ENCODE measurements around the gene PLS1. TPM values are rescaled to one million over a fixed set of nuclear protein-coding genes. Genes with fewer than 3 reads are reported as not detected.

The PLS1 gene
- polyA plus RNA-seq, 1 of the 3 experiments (the other 2 are of a cell fraction), result 2.9 TPM

DNA sequence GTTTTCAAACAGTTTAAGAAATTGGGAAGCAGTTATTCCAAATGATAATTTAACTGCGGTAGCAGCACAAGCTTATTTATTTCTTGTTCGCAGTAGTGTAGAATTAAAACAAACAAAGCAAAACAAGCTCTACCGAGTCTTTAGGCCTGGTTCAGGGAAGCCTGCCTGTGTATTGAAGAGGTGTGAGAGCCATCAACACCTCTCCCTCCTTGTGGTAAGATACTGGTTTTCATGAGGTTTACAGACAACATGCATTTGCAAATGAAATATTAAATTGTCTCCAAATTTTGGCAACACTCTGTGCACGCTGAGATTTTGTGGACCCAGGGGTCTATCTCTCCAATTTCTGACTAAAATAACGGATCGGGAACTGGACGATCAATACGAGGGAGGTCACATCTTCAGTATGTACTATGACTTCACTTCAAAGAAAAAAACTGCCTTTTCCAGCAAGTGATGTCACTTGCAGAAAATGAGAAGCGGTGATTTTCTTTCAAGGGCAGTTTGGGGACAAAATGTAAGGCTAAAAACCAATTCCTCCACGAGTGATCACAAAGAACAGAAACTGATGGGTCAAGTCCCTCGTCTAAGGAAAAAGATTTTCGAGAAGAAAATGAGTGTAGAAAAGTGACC lies 18.4 kb upstream of the PLS1 start:
- peaks cover 4% of the 10 kb centered on the region for H3F3A ChIP-seq (replicated peaks; ENCODE audit: insufficient read depth)
- peak overlapping the region; percentile 92; the same call in 1 of the 2 replicates for H2AFZ ChIP-seq (ENCODE audit: low read depth)
- H3K79me2 ChIP-seq (ENCODE audit: insufficient read depth), result peaks cover 57% of the 10 kb centered on the region
- H3K36me3 ChIP-seq (replicated peaks in 1 of 2; ENCODE audit: control insufficient read depth in 1 of 2, insufficient read depth in 2 of 2, low read length in 1 of 2), result peaks cover 0 to 6% of the 10 kb centered on the region in 2 experiments
- no peak for DNase-seq
- 5% methylated on average over 12 of the region's 12 CpGs for WGBS (ENCODE audit: low lambda C conversion rate)
- H3K4me1 ChIP-seq (ENCODE audit: control insufficient read depth in 1 of 2, insufficient read depth in 2 of 2, low read depth in 1 of 2, low read length in 1 of 2), result peaks cover 4 to 7% of the 10 kb centered on the region in 2 experiments; a peak in 3 of 4 replicates
- H3K9ac ChIP-seq, result peak overlapping the region; percentile 85
- peak overlapping the region; percentile 91 to 97 for H3K4me3 ChIP-seq (ENCODE audit: low read depth in 2 of 2, low read length in 1 of 2)
- no peaks in the 10 kb centered on the region for H3K9me2 ChIP-seq
- ChIA-PET CTCF (interaction anchor here (0.7 to 3.2 kb wide), 5 partner anchors 9 to 423 kb away, joined by 3 to 15 read pairs (median 3); partner anchors contain the start of genes PCOLCE2 and U2SURP), POLR2A (interaction anchor here (1.0 to 2.6 kb wide), 5 partner anchors 15 to 423 kb away, joined by 3 to 17 read pairs (median 4); partner anchors contain the start of genes PLS1, TRPC1 and U2SURP)
- peak overlapping the region; percentile 80 for H3K4me2 ChIP-seq
- peak overlapping the region; percentile 84 to 92; a peak in 3 of 4 replicates for H3K27ac ChIP-seq (ENCODE audit: low read depth in 2 of 2, low read length in 1 of 2)
- H4K20me1 ChIP-seq (ENCODE audit: insufficient read depth), result no peaks in the 10 kb centered on the region
- H3K27me3 ChIP-seq (ENCODE audit: insufficient read depth), result no peaks in the 10 kb centered on the region
- no peaks in the 10 kb centered on the region for H3K9me3 ChIP-seq
- TF ChIP-seq NFIC (IDR thresholded peaks at IDR 0.05; ENCODE audit: borderline replicate concordance), result no peak
- TF ChIP-seq, protein P1, sequence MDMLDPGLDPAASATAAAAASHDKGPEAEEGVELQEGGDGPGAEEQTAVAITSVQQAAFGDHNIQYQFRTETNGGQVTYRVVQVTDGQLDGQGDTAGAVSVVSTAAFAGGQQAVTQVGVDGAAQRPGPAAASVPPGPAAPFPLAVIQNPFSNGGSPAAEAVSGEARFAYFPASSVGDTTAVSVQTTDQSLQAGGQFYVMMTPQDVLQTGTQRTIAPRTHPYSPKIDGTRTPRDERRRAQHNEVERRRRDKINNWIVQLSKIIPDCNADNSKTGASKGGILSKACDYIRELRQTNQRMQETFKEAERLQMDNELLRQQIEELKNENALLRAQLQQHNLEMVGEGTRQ (IDR thresholded peaks at IDR 0.05; ENCODE audit: borderline replicate concordance, low read depth, low read length), result no peak
- no peak for TF ChIP-seq FOXJ3 (CRISPR knock-in tag; IDR thresholded peaks at IDR 0.05)

DNA sequence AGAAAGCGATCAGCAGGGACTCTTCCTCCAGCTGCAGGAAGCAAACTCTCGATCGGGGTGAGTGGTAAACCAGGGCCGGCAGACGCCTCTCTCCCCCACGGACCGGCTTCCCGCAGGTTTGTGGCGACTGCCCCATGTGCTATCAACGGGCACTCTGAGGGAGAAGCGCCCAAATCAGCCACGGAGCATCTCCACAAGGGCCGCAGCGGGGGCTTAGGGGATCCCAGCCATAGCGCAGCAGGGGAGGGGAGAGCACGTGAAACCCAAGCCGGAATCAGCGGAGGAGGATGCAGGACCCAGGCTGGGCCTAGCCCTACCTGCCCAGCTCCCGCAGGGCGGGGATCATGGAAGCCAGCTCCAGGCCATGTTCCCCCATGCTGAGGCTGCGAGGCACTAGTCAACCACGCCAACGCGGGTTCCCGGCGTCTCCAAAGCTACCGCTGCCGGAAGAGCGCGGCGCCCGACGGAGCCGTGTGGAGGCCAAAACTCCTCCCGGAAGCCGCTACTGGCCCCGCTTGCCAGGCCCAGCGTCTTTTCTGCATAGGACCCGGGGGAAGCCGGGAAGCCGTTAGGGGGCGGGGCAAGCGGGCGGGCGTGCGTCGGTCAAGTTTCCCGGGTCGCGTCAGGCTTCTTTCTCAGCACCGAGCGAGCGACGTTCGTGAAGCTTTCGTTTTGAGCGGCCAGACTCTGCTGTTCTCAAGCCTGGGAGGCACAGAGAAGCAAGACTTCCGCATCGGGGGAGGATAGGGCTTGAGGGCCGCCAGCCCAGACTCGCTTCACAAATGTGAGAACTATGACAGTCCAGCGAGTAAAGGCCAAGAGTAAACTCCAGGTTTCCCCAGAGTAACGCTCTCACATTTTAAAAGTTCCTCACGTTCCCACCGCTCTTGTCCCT lies 17.6 kb upstream of the PLS1 start, which contains the start of gene ATR:
TSS of gene ATR (minus strand) at position 405 of the 895 bp plus-strand sequence. CDS start at position 376, 29 bp downstream.
- Histone ChIP-seq H3K27me3 (ENCODE audit: insufficient read depth) (no peaks in the 10 kb centered on the region), H3K4me1 (ENCODE audit: control insufficient read depth in 1 of 2, insufficient read depth in 2 of 2, low read depth in 1 of 2, low read length in 1 of 2) (peaks cover 4 to 7% of the 10 kb centered on the region in 2 experiments; a peak in 3 of 4 replicates), H3K4me3 (ENCODE audit: low read depth in 2 of 2, low read length in 1 of 2) (peak within 1 kb of the TSS; percentile 91 to 97), H4K20me1 (ENCODE audit: insufficient read depth) (no peaks in the 10 kb centered on the region), H3K36me3 (replicated peaks in 1 of 2; ENCODE audit: control insufficient read depth in 1 of 2, insufficient read depth in 2 of 2, low read length in 1 of 2) (peaks cover 0 to 4% of the 10 kb centered on the region in 2 experiments), H3K27ac (ENCODE audit: low read depth in 2 of 2, low read length in 1 of 2) (peak within 1 kb of the TSS; percentile 92 to 93), H3K4me2 (peak within 1 kb of the TSS; percentile 80), H3K9me2 (no peaks in the 10 kb centered on the region), H3K9ac (peak within 1 kb of the TSS; percentile 85), H3F3A (replicated peaks; ENCODE audit: insufficient read depth) (peaks cover 4% of the 10 kb centered on the region), H3K79me2 (ENCODE audit: insufficient read depth) (peaks cover 49% of the 10 kb centered on the region), H2AFZ (ENCODE audit: low read depth) (peak within 1 kb of the TSS; percentile 92), H3K9me3 (no peaks in the 10 kb centered on the region)
- ChIA-PET POLR2A (interaction anchor here (0.6 to 2.6 kb wide), 5 partner anchors 14 to 423 kb away, joined by 3 to 17 read pairs (median 4); partner anchors contain the start of genes TRPC1 and U2SURP), CTCF (interaction anchor here (0.7 to 3.2 kb wide), 5 partner anchors 8 to 423 kb away, joined by 3 to 15 read pairs (median 3); partner anchors contain the start of genes PCOLCE2 and U2SURP)
- peak; percentile 94 for DNase-seq
- WGBS (ENCODE audit: low lambda C conversion rate), result under 1% methylated on average over 39 of the region's 65 CpGs
- TF ChIP-seq, protein P2, sequence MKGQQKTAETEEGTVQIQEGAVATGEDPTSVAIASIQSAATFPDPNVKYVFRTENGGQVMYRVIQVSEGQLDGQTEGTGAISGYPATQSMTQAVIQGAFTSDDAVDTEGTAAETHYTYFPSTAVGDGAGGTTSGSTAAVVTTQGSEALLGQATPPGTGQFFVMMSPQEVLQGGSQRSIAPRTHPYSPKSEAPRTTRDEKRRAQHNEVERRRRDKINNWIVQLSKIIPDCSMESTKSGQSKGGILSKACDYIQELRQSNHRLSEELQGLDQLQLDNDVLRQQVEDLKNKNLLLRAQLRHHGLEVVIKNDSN (IDR thresholded peaks at IDR 0.05; ENCODE audit: borderline replicate concordance, low read depth), result peak; percentile 50; the same call in 1 of the 2 replicates
- peak; percentile 48 for TF ChIP-seq TCF12 (IDR thresholded peaks at IDR 0.05)
- TF ChIP-seq, protein P3, sequence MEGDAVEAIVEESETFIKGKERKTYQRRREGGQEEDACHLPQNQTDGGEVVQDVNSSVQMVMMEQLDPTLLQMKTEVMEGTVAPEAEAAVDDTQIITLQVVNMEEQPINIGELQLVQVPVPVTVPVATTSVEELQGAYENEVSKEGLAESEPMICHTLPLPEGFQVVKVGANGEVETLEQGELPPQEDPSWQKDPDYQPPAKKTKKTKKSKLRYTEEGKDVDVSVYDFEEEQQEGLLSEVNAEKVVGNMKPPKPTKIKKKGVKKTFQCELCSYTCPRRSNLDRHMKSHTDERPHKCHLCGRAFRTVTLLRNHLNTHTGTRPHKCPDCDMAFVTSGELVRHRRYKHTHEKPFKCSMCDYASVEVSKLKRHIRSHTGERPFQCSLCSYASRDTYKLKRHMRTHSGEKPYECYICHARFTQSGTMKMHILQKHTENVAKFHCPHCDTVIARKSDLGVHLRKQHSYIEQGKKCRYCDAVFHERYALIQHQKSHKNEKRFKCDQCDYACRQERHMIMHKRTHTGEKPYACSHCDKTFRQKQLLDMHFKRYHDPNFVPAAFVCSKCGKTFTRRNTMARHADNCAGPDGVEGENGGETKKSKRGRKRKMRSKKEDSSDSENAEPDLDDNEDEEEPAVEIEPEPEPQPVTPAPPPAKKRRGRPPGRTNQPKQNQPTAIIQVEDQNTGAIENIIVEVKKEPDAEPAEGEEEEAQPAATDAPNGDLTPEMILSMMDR (IDR thresholded peaks at IDR 0.05), result no peak
- TF ChIP-seq, protein P4, sequence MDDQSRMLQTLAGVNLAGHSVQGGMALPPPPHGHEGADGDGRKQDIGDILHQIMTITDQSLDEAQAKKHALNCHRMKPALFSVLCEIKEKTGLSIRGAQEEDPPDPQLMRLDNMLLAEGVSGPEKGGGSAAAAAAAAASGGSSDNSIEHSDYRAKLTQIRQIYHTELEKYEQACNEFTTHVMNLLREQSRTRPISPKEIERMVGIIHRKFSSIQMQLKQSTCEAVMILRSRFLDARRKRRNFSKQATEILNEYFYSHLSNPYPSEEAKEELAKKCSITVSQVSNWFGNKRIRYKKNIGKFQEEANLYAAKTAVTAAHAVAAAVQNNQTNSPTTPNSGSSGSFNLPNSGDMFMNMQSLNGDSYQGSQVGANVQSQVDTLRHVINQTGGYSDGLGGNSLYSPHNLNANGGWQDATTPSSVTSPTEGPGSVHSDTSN (IDR thresholded peaks at IDR 0.05), result peak; percentile 84
- TF ChIP-seq, protein P5, sequence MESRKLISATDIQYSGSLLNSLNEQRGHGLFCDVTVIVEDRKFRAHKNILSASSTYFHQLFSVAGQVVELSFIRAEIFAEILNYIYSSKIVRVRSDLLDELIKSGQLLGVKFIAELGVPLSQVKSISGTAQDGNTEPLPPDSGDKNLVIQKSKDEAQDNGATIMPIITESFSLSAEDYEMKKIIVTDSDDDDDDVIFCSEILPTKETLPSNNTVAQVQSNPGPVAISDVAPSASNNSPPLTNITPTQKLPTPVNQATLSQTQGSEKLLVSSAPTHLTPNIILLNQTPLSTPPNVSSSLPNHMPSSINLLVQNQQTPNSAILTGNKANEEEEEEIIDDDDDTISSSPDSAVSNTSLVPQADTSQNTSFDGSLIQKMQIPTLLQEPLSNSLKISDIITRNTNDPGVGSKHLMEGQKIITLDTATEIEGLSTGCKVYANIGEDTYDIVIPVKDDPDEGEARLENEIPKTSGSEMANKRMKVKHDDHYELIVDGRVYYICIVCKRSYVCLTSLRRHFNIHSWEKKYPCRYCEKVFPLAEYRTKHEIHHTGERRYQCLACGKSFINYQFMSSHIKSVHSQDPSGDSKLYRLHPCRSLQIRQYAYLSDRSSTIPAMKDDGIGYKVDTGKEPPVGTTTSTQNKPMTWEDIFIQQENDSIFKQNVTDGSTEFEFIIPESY (IDR thresholded peaks at IDR 0.05; ENCODE audit: borderline replicate concordance, low read depth), result peak; percentile 88
- no peak for TF ChIP-seq RAD21 (IDR thresholded peaks at IDR 0.05; ENCODE audit: low read length)
- TF ChIP-seq FOXM1 (IDR thresholded peaks at IDR 0.05; ENCODE audit: low read depth), result peak; percentile 81; the same call in 1 of the 2 replicates
- no peak; the same call in 1 of the 2 replicates for TF ChIP-seq FOXJ3 (CRISPR knock-in tag; IDR thresholded peaks at IDR 0.05)
- TF ChIP-seq RCOR1 (IDR thresholded peaks at IDR 0.05; ENCODE audit: low read length), result peak; percentile 65; the same call in 1 of the 2 replicates
- peak; percentile 99 for TF ChIP-seq MXI1 (IDR thresholded peaks at IDR 0.05; ENCODE audit: low read depth, low read length)
- peak; percentile 43 for TF ChIP-seq NFIC (IDR thresholded peaks at IDR 0.05; ENCODE audit: borderline replicate concordance)
- 0 out of 2 replicates have a peak, but pooled peaks have one; percentile 5 for TF ChIP-seq SMC3 (IDR thresholded peaks at IDR 0.05; ENCODE audit: low read depth, low read length)
- TF ChIP-seq EP300 (IDR thresholded peaks at IDR 0.05; ENCODE audit: borderline replicate concordance in 1 of 2, low read depth in 1 of 2, low read length in 1 of 2), result peak in 1 of 2 experiments; percentile 62; a peak in 1 of 4 replicates
- 0 out of 2 replicates have a peak, but pooled peaks have one; percentile 20 for TF ChIP-seq TEAD4 (IDR thresholded peaks at IDR 0.05; ENCODE audit: borderline replicate concordance, insufficient read depth)

All from SK-N-SH (cell line).